T-helper 2 cell (primary cell): ENCODE data around the gene MAPKAPK3.

Experiments
- DNase-seq, 5 experiments: peaks; one replicate each; pipeline versions ENCODE4 v3.0.0 to v3.0.0-alpha.2; 2012 to 2022

The MAPKAPK3 gene

GRCh38 chr3:50587806-50588758 lies 28.9 kb upstream of the MAPKAPK3 start:
- peak in 3 of 5 experiments; percentile 80 to 93 (median 82) for DNase-seq

- peak in 1 of 5 experiments; percentile 56 for DNase-seq
Measured at GRCh38 chr3:50588759-50589433, 28.1 kb upstream of the MAPKAPK3 start.

GRCh38 chr3:50591196-50591741 lies 25.7 kb upstream of the MAPKAPK3 start:
- DNase-seq = peak in 1 of 5 experiments; percentile 69

- DNase-seq = no peak
Measured at GRCh38 chr3:50592568-50592967, 24.4 kb upstream of the MAPKAPK3 start.

GRCh38 chr3:50594253-50594785 lies 22.6 kb upstream of the MAPKAPK3 start:
- DNase-seq = peak in 1 of 5 experiments; percentile 61

- no peak for DNase-seq
Measured at GRCh38 chr3:50599115-50599715, 17.7 kb upstream of the MAPKAPK3 start.

GRCh38 chr3:50599716-50600118 lies 17.2 kb upstream of the MAPKAPK3 start:
- no peak for DNase-seq

GRCh38 chr3:50600141-50600753 lies 16.7 kb upstream of the MAPKAPK3 start:
- DNase-seq = peak in 1 of 5 experiments; percentile 33

GRCh38 chr3:50600841-50601591 lies 15.9 kb upstream of the MAPKAPK3 start:
- DNase-seq = peak in 4 of 5 experiments; percentile 43 to 98 (median 76)

- DNase-seq = peak in 1 of 5 experiments; percentile 44
Measured at GRCh38 chr3:50602595-50603191, 14.3 kb upstream of the MAPKAPK3 start.

- no peak for DNase-seq
Measured at GRCh38 chr3:50603261-50604109, 13.5 kb upstream of the MAPKAPK3 start.

- DNase-seq = no peak
Measured at GRCh38 chr3:50604110-50604621, 12.8 kb upstream of the MAPKAPK3 start.

- no peak for DNase-seq
Measured at GRCh38 chr3:50604628-50605588, 12.0 kb upstream of the MAPKAPK3 start.

- no peak for DNase-seq
Measured at GRCh38 chr3:50605901-50606326, 11.0 kb upstream of the MAPKAPK3 start.

- DNase-seq = peak in 2 of 5 experiments; percentile 45 to 78
Measured at GRCh38 chr3:50606596-50606995, 10.4 kb upstream of the MAPKAPK3 start.

- peak in 1 of 5 experiments; percentile 77 for DNase-seq
Measured at GRCh38 chr3:50607271-50608091, 9.5 kb upstream of the MAPKAPK3 start.

- DNase-seq = no peak
Measured at GRCh38 chr3:50608278-50608677, 8.7 kb upstream of the MAPKAPK3 start.
